GM21786 (cell line): ENCODE data around the gene BTBD8.

Experiments
- ATAC-seq: cut with Tn5 transposase; IDR thresholded peaks from one replicate; pipeline ENCODE4 v1.9.1; 2021; ENCODE audit not compliant: unreplicated experiment

Gene BTBD8

GRCh38 chr1:92188436-92189255 is 108.5 kb downstream of the BTBD8 start:
- ATAC-seq = no peak

- no peak for ATAC-seq
Observed at GRCh38 chr1:92191726-92192125, 111.6 kb downstream of the BTBD8 start.

GRCh38 chr1:92192246-92192645 is 112.1 kb downstream of the BTBD8 start:
- no peak for ATAC-seq

DNA sequence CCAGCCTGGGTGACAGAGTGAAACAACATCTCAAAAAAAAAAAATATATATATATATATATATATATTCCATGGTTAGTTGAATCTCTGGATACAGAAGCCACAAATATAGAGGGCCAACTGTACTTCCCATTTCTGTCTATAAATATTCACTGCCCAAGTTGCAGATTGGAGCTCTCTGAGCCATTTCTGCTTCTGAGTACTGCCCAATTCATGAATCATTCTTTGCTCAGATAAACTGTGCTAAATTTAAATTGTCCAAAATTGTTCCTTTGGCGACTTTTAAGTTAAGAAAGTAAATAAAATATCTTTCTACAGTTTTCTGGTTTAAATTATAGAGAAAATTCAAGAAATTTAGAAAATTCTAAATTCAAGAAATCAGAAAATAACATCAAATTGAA is 114.4 kb downstream of the BTBD8 start:
- ATAC-seq = no peak

DNA sequence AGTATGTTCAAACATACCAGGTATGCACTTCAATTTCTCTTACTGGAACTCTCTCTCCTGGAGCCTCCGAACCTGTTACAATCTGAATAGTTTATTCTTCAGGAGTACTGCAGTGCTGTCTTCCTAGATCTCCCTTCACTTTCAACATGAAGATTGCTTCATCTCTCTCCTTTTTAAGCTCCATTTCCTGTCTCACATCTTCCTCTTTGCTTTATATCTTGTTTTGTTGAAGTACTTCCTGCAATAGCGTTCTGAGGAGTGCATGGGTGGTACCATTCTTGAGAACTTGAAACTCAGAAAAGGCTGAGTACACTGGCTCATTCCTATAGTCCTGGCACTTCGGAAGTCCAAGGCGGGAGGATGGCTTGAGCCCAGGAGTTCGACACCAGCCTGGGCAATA is 121.8 kb downstream of the BTBD8 start:
- ATAC-seq = no peak

- no peak for ATAC-seq
Observed at GRCh38 chr1:92203105-92203504, 123.0 kb downstream of the BTBD8 start.

- ATAC-seq = no peak
Observed at GRCh38 chr1:92210701-92211100, 130.6 kb downstream of the BTBD8 start.

- ATAC-seq = no peak
Observed at GRCh38 chr1:92211166-92211565, 131.0 kb downstream of the BTBD8 start.

DNA sequence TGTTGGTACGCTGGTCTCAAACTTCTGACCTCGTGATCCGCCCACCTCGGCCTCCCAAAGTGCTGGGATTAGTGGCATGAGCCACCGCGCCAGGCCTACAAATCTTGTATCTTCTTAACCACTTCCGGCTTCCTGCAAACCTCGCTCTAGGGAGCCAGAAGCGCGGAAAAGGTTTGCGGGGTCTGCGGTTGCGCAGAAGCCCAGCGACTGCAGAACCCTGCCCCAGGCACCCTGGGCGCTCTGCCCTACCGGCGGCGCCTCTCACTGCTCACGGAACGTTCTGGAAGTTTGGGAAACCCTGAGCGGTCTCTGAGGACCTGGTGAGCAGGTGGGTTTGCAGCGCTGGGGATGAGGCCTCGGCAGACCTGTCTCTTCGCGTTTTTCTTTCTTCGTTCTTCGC is 137.6 kb downstream of the BTBD8 start, which contains the start of gene C1orf146:
TSS of gene C1orf146 (plus strand) at position 195 of the 400 bp plus-strand sequence. CDS start 13,506 bp downstream, outside the sequence.
- ATAC-seq = no peak

- no peak for ATAC-seq
Observed at GRCh38 chr1:92218559-92218958, 138.4 kb downstream of the BTBD8 start.

DNA sequence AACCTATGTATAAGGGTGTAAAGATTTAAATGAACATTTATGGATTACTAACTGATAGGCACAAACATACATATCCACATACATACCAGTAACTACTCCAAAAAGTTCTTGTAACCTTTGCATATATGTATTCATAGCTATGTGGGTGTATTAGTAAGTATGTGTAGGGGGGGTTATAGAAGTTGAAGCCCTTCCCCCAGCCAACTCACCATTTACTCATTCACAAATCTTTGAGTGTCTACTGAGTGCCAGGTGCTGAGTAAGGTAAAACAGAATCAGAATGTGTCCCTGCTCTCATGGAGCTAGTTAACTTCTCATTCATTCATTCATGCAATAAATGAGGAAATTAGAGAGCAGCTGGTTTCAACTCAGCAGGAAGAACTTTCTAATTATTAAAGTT is 138.9 kb downstream of the BTBD8 start:
- no peak for ATAC-seq

DNA sequence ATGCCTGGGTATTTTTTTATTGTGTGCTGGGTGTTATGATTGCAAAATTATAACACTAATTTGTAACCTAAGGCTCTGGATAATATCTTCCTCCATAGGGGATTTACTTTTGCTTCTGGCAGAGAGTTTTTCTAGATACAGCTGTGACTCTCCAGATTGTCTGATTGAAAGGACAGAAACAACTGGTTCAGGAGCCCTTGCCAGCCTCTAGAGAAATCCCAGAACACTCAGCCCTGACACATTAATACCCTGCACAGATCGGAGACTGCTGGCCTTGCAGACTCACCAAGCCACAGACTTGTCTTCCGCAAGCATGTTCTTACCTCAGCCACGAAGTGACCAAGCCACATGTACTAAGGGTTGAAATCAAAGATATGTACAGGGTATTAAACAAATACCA is 148.3 kb downstream of the BTBD8 start:
- no peak for ATAC-seq

DNA sequence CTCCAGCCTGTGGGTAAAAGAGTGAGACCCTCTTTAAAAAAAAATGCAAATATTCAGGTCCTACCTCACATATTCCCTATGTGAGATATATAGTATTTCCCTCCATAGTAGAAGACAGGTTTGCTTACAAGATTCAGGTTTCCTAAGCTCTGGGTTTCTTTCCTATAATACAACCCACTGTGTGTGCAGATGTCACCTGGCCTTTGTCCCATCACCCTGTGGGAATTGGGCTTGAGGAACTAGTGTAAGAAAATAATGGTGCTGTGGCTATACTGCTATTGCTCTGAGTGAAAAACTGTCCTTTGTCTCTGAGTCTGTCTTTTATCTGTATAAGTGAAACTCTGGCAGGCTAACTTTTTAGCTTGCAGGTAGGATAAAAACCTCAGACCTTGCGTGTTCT is 150.6 kb downstream of the BTBD8 start:
- ATAC-seq = no peak
